ENCODE measurements around the gene COL19A1.
"Not testable (repeated sequence)": the region's sequence is repeated elsewhere in the genome, so short reads cannot be mapped to it uniquely, and the experiment has no call there.

The COL19A1 gene

GRCh38 chr6:69988458-69989126 lies 122.2 kb downstream of the COL19A1 start:
- no peak for DNase-seq (ENCODE audit: low spot score)
- in situ Hi-C loops (cut with MboI; ENCODE audit: low pct_unique_long_range_greater_than_20kb, low sequenced_read_pairs, unreplicated experiment), result no loop called here
- no peak for TF ChIP-seq CTCF (IDR thresholded peaks at IDR 0.05; ENCODE audit: extremely low read depth, insufficient read depth, missing control alignments)

GRCh38 chr6:69994251-69994650 lies 127.9 kb downstream of the COL19A1 start:
- in situ Hi-C loops (cut with MboI; ENCODE audit: low pct_unique_long_range_greater_than_20kb, low sequenced_read_pairs, unreplicated experiment), result no loop called here
- TF ChIP-seq CTCF (IDR thresholded peaks at IDR 0.05; ENCODE audit: extremely low read depth, insufficient read depth, missing control alignments), result no peak
- DNase-seq (ENCODE audit: low spot score), result no peak

GRCh38 chr6:70008189-70008588 lies 141.8 kb downstream of the COL19A1 start:
- no peak for TF ChIP-seq CTCF (IDR thresholded peaks at IDR 0.05; ENCODE audit: extremely low read depth, insufficient read depth, missing control alignments)
- in situ Hi-C loops (cut with MboI; ENCODE audit: low pct_unique_long_range_greater_than_20kb, low sequenced_read_pairs, unreplicated experiment), result no loop called here
- DNase-seq (ENCODE audit: low spot score), result no peak

- DNase-seq (ENCODE audit: low spot score); in situ Hi-C loops (cut with MboI; ENCODE audit: low pct_unique_long_range_greater_than_20kb, low sequenced_read_pairs, unreplicated experiment): not testable (repeated sequence)
These were observed 144.0 kb downstream of the COL19A1 start for GRCh38 chr6:70010339-70010738.

GRCh38 chr6:70023201-70023600 lies 156.8 kb downstream of the COL19A1 start:
- in situ Hi-C loops (cut with MboI; ENCODE audit: low pct_unique_long_range_greater_than_20kb, low sequenced_read_pairs, unreplicated experiment); DNase-seq (ENCODE audit: low spot score): not testable (repeated sequence)

- no peak for DNase-seq (ENCODE audit: low spot score)
- TF ChIP-seq CTCF (IDR thresholded peaks at IDR 0.05; ENCODE audit: extremely low read depth, insufficient read depth, missing control alignments), result no peak
- in situ Hi-C loops (cut with MboI; ENCODE audit: low pct_unique_long_range_greater_than_20kb, low sequenced_read_pairs, unreplicated experiment), result no loop called here
These were observed 161.9 kb downstream of the COL19A1 start for GRCh38 chr6:70028246-70028645.

- no peak for TF ChIP-seq CTCF (IDR thresholded peaks at IDR 0.05; ENCODE audit: extremely low read depth, insufficient read depth, missing control alignments)
- in situ Hi-C loops (cut with MboI; ENCODE audit: low pct_unique_long_range_greater_than_20kb, low sequenced_read_pairs, unreplicated experiment), result no loop called here
- no peak for DNase-seq (ENCODE audit: low spot score)
These were observed 162.6 kb downstream of the COL19A1 start for GRCh38 chr6:70028926-70029325.

- no peak for TF ChIP-seq CTCF (IDR thresholded peaks at IDR 0.05; ENCODE audit: extremely low read depth, insufficient read depth, missing control alignments)
- in situ Hi-C loops (cut with MboI; ENCODE audit: low pct_unique_long_range_greater_than_20kb, low sequenced_read_pairs, unreplicated experiment), result no loop called here
- no peak for DNase-seq (ENCODE audit: low spot score)
These were observed 167.4 kb downstream of the COL19A1 start for GRCh38 chr6:70033781-70034180.

Data from GM13977 (cell line).